Breast epithelium (tissue), 3 donors: ENCODE data around the gene DIS3L.

Source experiments
- POLR2A ChIP-seq: fragments of 450-650 bp; IDR thresholded peaks from one replicate; pipeline ENCODE4 v1.6.1; 2016; ENCODE audit warnings: antibody characterized with exemption, mild to moderate bottlenecking, moderate library complexity
- POLR2AphosphoS5 ChIP-seq, 3 donors: sonication (generic); formaldehyde crosslinking; IDR thresholded peaks; one replicate each; pipeline ENCODE4 v1.6.1; 2017; ENCODE audit warnings: antibody characterized with exemption in 3 of 3
- TF ChIP-seq, protein P1 (sequence below), 3 donors: fragments of 450-650 bp; IDR thresholded peaks; one replicate each; pipeline ENCODE4 v1.5.1; 2016 to 2017; ENCODE audit warnings: antibody characterized with exemption in 3 of 3, mild to moderate bottlenecking in 3 of 3, moderate library complexity in 3 of 3

DNA sequence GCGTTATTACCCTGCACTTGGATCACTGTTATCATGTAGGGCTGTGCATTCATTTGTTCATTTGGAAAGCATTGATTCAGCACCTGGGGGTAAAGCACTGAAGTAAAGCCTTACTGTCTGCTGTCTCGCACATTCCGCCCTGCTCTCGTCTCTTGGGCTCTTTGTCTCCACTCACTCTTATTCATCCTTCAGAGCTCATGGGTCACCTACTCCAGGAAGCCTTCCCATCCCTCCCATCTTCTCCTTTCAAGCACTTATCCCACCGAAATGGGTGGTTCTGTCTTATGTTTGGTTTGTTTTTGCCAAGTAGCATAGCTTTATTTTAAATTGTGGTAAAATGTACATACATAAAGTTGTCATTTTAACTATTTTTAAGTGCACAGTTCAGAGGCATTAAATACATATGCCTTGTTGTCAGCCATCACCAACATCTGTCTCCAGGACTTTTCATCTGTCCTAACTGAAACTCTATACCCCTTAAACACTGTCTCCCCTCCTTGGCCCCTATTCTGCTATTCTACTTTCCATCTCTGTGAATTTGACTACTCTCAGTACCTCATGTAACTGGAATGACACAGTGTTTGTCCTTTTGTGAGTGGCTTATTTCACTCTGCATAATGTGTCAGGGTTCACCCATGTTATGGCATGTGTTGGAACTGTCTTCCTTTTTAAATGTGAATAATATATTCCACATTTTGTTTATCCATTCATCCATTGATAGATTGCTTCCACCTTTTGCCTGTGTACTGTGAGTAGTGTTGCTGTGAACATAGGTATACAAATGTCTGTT, 9.3 kb downstream of the DIS3L start:
- TF ChIP-seq, protein P1, sequence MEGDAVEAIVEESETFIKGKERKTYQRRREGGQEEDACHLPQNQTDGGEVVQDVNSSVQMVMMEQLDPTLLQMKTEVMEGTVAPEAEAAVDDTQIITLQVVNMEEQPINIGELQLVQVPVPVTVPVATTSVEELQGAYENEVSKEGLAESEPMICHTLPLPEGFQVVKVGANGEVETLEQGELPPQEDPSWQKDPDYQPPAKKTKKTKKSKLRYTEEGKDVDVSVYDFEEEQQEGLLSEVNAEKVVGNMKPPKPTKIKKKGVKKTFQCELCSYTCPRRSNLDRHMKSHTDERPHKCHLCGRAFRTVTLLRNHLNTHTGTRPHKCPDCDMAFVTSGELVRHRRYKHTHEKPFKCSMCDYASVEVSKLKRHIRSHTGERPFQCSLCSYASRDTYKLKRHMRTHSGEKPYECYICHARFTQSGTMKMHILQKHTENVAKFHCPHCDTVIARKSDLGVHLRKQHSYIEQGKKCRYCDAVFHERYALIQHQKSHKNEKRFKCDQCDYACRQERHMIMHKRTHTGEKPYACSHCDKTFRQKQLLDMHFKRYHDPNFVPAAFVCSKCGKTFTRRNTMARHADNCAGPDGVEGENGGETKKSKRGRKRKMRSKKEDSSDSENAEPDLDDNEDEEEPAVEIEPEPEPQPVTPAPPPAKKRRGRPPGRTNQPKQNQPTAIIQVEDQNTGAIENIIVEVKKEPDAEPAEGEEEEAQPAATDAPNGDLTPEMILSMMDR (IDR thresholded peaks at IDR 0.05): no peak
- no peak for TF ChIP-seq POLR2A
- no peak for TF ChIP-seq POLR2AphosphoS5 (IDR thresholded peaks at IDR 0.05)
